Activated naive CD4-positive, alpha-beta T cell treated with anti-CD3 and anti-CD28 coated beads, Interleukin-2, amount 50 U/mL, for 24 hours (primary cell): ENCODE data around the gene ZNF770.
"Not testable (repeated sequence)": the region's sequence is repeated elsewhere in the genome, so short reads cannot be mapped to it uniquely, and the experiment has no call there.

Source experiments
- H3K27ac Mint-ChIP-seq: one replicate; pipeline ENCODE4 v1.8.0; 2021; ENCODE audit warnings: mild to moderate bottlenecking, mixed read lengths
- H3K27me3 Mint-ChIP-seq: one replicate; pipeline ENCODE4 v1.8.0; 2021; ENCODE audit warnings: mixed read lengths
- H3K36me3 Mint-ChIP-seq: one replicate; pipeline ENCODE4 v1.8.0; 2021; ENCODE audit warnings: mixed read lengths
- H3K4me1 Mint-ChIP-seq: one replicate; pipeline ENCODE4 v1.8.0; 2021; ENCODE audit warnings: mixed read lengths
- H3K4me3 Mint-ChIP-seq: one replicate; pipeline ENCODE4 v1.8.0; 2021; ENCODE audit warnings: mild to moderate bottlenecking, mixed read lengths
- H3K9me3 Mint-ChIP-seq: one replicate; pipeline ENCODE4 v1.8.0; 2021; ENCODE audit warnings: mixed read lengths

The ZNF770 gene

GRCh38 chr15:34943711-34944110 is 44.4 kb downstream of the ZNF770 start:
- H3K4me1 Mint-ChIP-seq, result no peaks in the 10 kb centered on the region
- H3K27me3 Mint-ChIP-seq, result no peaks in the 10 kb centered on the region
- no peak overlapping the region for H3K4me3 Mint-ChIP-seq
- H3K36me3 Mint-ChIP-seq, result peaks cover 9% of the 10 kb centered on the region
- no peaks in the 10 kb centered on the region for H3K9me3 Mint-ChIP-seq
- H3K27ac Mint-ChIP-seq, result no peak overlapping the region

GRCh38 chr15:34943264-34943663 is 44.8 kb downstream of the ZNF770 start:
- H3K27me3 Mint-ChIP-seq, H3K27ac Mint-ChIP-seq, H3K4me1 Mint-ChIP-seq, H3K4me3 Mint-ChIP-seq, H3K9me3 Mint-ChIP-seq, H3K36me3 Mint-ChIP-seq: not testable (repeated sequence)

GRCh38 chr15:34942363-34942762 is 45.7 kb downstream of the ZNF770 start:
- H3K27ac Mint-ChIP-seq, result no peak overlapping the region
- no peaks in the 10 kb centered on the region for H3K27me3 Mint-ChIP-seq
- H3K9me3 Mint-ChIP-seq, result no peaks in the 10 kb centered on the region
- H3K4me1 Mint-ChIP-seq, result no peaks in the 10 kb centered on the region
- peaks cover 9% of the 10 kb centered on the region for H3K36me3 Mint-ChIP-seq
- no peak overlapping the region for H3K4me3 Mint-ChIP-seq

GRCh38 chr15:34941831-34942230 is 46.3 kb downstream of the ZNF770 start:
- Mint-ChIP-seq H3K36me3 (peaks cover 9% of the 10 kb centered on the region), H3K9me3 (no peaks in the 10 kb centered on the region), H3K4me3 (no peak overlapping the region), H3K4me1 (no peaks in the 10 kb centered on the region), H3K27me3 (no peaks in the 10 kb centered on the region), H3K27ac (no peak overlapping the region)

GRCh38 chr15:34941185-34941698 is 46.8 kb downstream of the ZNF770 start:
- Mint-ChIP-seq H3K27ac (no peak overlapping the region), H3K9me3 (no peaks in the 10 kb centered on the region), H3K4me3 (no peak overlapping the region), H3K36me3 (peaks cover 9% of the 10 kb centered on the region), H3K4me1 (no peaks in the 10 kb centered on the region), H3K27me3 (no peaks in the 10 kb centered on the region)

GRCh38 chr15:34933432-34933975 is 54.6 kb downstream of the ZNF770 start:
- H3K4me1 Mint-ChIP-seq, result no peaks in the 10 kb centered on the region
- no peak overlapping the region for H3K4me3 Mint-ChIP-seq
- peaks cover 30% of the 10 kb centered on the region for H3K36me3 Mint-ChIP-seq
- no peaks in the 10 kb centered on the region for H3K27me3 Mint-ChIP-seq
- no peaks in the 10 kb centered on the region for H3K9me3 Mint-ChIP-seq
- no peak overlapping the region for H3K27ac Mint-ChIP-seq

- H3K4me1 Mint-ChIP-seq, H3K4me3 Mint-ChIP-seq, H3K9me3 Mint-ChIP-seq, H3K27me3 Mint-ChIP-seq, H3K27ac Mint-ChIP-seq: not testable (repeated sequence)
- peaks cover 34% of the 10 kb centered on the region for H3K36me3 Mint-ChIP-seq
Observed at GRCh38 chr15:34928349-34928748, 59.7 kb downstream of the ZNF770 start.
